ENCODE results near the gene FURIN. TPM values are rescaled to one million over a fixed set of nuclear protein-coding genes. Genes with fewer than 3 reads are reported as not detected.

The FURIN gene
- total and polyA plus RNA-seq, 9 of the 15 experiments (the other 6 are each of a cell fraction or from before 2014, with no cell fraction given), result 0.92 to 99.9 (median 34.8) TPM

DNA sequence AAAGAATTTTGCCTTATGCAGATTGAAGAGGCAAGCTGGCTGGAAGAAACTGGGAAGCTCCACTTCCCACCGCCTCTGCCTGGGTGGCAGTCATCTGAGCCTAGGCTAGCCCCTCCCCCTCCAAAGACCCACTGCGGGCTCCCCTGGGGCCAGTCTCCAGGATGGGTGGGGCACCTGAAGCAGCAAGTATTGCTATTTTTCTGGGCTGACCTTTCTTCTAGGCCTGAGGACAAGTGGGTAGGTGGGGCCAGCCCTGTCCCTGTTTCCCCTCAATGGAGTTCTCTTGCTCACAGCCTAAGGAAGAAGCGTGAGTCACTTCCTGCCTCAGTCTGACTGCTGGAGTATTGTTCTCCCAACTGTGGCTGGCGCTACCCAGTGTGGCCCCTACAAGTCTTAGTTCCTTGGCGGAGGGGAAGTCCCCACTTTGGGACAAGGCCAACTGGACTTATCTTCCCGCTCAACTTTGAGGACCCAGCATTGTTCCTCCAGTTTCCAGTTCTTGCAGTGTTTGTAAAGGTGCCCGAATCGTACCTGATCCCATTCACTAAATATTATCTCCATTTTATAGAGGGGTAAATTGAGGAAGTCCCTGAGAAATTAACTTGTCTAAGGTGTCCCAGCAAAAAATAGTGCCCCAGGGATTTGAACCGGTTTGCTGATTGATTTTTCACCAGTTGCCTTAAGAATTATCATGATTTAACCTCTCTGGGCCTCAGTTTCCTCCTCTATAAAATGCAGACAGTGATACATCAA, 1.4 kb downstream of the FURIN start (continued):
- TF ChIP-seq CREB1 (IDR thresholded peaks at IDR 0.05) (no peak), CREB1 (CRISPR knock-in tag; IDR thresholded peaks at IDR 0.05) (no peak), HLTF (IDR thresholded peaks at IDR 0.05) (no peak), KDM2B (CRISPR knock-in tag; IDR thresholded peaks at IDR 0.05) (no peak), SIN3A (IDR thresholded peaks at IDR 0.05; ENCODE audit: borderline replicate concordance in 2 of 2, control insufficient read depth in 1 of 2, low read depth in 2 of 2, low read length in 2 of 2) (no peak), SPI1 (IDR thresholded peaks at IDR 0.05; ENCODE audit: borderline replicate concordance, low read depth, low read length) (peak; percentile 78), MTA3 (IDR thresholded peaks at IDR 0.05; ENCODE audit: borderline replicate concordance) (peak; percentile 59), TAF15 (IDR thresholded peaks at IDR 0.05; ENCODE audit: low read depth, low read length) (no peak), KLF10 (CRISPR knock-in tag; IDR thresholded peaks at IDR 0.05) (no peak), ZNF263 (CRISPR knock-in tag; IDR thresholded peaks at IDR 0.05; ENCODE audit: borderline replicate concordance) (no peak), ERF (CRISPR knock-in tag; IDR thresholded peaks at IDR 0.05) (peak; percentile 29; the same call in 1 of the 2 replicates), DMBX1 (CRISPR knock-in tag; IDR thresholded peaks at IDR 0.05; ENCODE audit: borderline replicate concordance) (peak; percentile 81; the same call in 1 of the 2 replicates), GTF2B (IDR thresholded peaks at IDR 0.05; ENCODE audit: extremely low read depth, insufficient read length) (peak; percentile 24), ZZZ3 (IDR thresholded peaks at IDR 0.05) (no peak), PHB2 (IDR thresholded peaks at IDR 0.05; ENCODE audit: low read depth) (no peak), ETV1 (tag; conservative IDR thresholded peaks at IDR 0.05; ENCODE audit: low read depth) (peak; percentile 94), E2F5 (CRISPR knock-in tag; IDR thresholded peaks at IDR 0.05) (no peak), JUND (IDR thresholded peaks at IDR 0.05; ENCODE audit: borderline replicate concordance, low read depth, low read length) (peak; percentile 95), JUND (tag; IDR thresholded peaks at IDR 0.05; ENCODE audit: borderline replicate concordance, low read depth, low read length) (peak; percentile 90; the same call in 2 of the 3 replicates), GABPA (tag; conservative IDR thresholded peaks at IDR 0.05; ENCODE audit: low read depth) (peak; percentile 68), ZNF212 (CRISPR knock-in tag; IDR thresholded peaks at IDR 0.05) (no peak), ZBTB8A (IDR thresholded peaks at IDR 0.05; ENCODE audit: partially characterized antibody) (no peak), RB1 (IDR thresholded peaks at IDR 0.05; ENCODE audit: low read depth) (0 out of 2 replicates have a peak, but pooled peaks have one; percentile 32), ZBTB12 (CRISPR knock-in tag; IDR thresholded peaks at IDR 0.05) (no peak), RBM25 (IDR thresholded peaks at IDR 0.05; ENCODE audit: low read depth, low read length, severe bottlenecking) (peak; percentile 66), PML (IDR thresholded peaks at IDR 0.05; ENCODE audit: low read length) (0 out of 2 replicates have a peak, but pooled peaks have one; percentile 0), ZNF75A (CRISPR knock-in tag; IDR thresholded peaks at IDR 0.05) (no peak), POLR2AphosphoS2 (IDR thresholded peaks at IDR 0.05; ENCODE audit: low read length) (0 out of 2 replicates have a peak, but pooled peaks have one; percentile 79)

All from K562 (cell line).